ENCODE measurements around the gene NT5DC2. TPM values are rescaled to one million over a fixed set of nuclear protein-coding genes. Genes with fewer than 3 reads are reported as not detected.

Gene NT5DC2
- total RNA-seq, 1 experiment from 2014 or later, result 215 TPM

GRCh38 chr3:52537726-52538421 is 4.2 kb upstream of the NT5DC2 start:
- peaks cover 33% of the 10 kb centered on the region for H3K79me2 ChIP-seq (ENCODE audit: low read depth)
- H3F3A ChIP-seq (ENCODE audit: insufficient read depth, low read depth), result peaks cover 22% of the 10 kb centered on the region; the same call in 1 of the 2 replicates
- no peaks in the 10 kb centered on the region for H3K36me3 ChIP-seq (ENCODE audit: low read depth)
- TF ChIP-seq EZH2 (IDR thresholded peaks at IDR 0.05; ENCODE audit: low read depth), result no peak
- TF ChIP-seq CTCF (conservative IDR thresholded peaks at IDR 0.05), result no peak
- ChIA-PET CTCF (no interaction called here), POLR2A (ENCODE audit: unreplicated experiment) (no interaction called here)
- no peak overlapping the region for H2AFZ ChIP-seq
- BruUV-seq (replicated peaks), result no TSS peak
- peak overlapping the region; percentile 100 for H3K4me2 ChIP-seq
- DNase-seq, result no peak
- peaks cover 5% of the 10 kb centered on the region; the same call in 1 of the 2 replicates for H4K20me1 ChIP-seq (ENCODE audit: insufficient read depth)
- H3K27ac ChIP-seq, result no peak overlapping the region
- H3K4me1 ChIP-seq (replicated peaks; ENCODE audit: insufficient read depth), result peaks cover 21% of the 10 kb centered on the region
- H3K4me3 ChIP-seq, result peak overlapping the region; percentile 99
- no peaks in the 10 kb centered on the region for H3K9me2 ChIP-seq (ENCODE audit: insufficient read depth)
- intact Hi-C loops (cut with micrococcal nuclease; ENCODE audit: unreplicated experiment), result no loop called here
- no peaks in the 10 kb centered on the region for H3K27me3 ChIP-seq (ENCODE audit: insufficient read depth, low read depth)
- no peaks in the 10 kb centered on the region for H3K9me3 ChIP-seq (ENCODE audit: insufficient read depth, low read depth)

GRCh38 chr3:52537165-52537620 is 3.5 kb upstream of the NT5DC2 start:
- H3K9me2 ChIP-seq (ENCODE audit: insufficient read depth), result no peaks in the 10 kb centered on the region
- CTCF ChIA-PET, result no interaction called here
- POLR2A ChIA-PET (ENCODE audit: unreplicated experiment), result no interaction called here
- peak overlapping the region; percentile 99 for H3K4me3 ChIP-seq
- H4K20me1 ChIP-seq (ENCODE audit: insufficient read depth), result peaks cover 5% of the 10 kb centered on the region; the same call in 1 of the 2 replicates
- no peaks in the 10 kb centered on the region for H3K36me3 ChIP-seq (ENCODE audit: low read depth)
- intact Hi-C loops (cut with micrococcal nuclease; ENCODE audit: unreplicated experiment), result no loop called here
- no peak for DNase-seq
- peaks cover 22% of the 10 kb centered on the region; the same call in 1 of the 2 replicates for H3F3A ChIP-seq (ENCODE audit: insufficient read depth, low read depth)
- TSS peak; percentile 75 for BruUV-seq (replicated peaks)
- H3K79me2 ChIP-seq (ENCODE audit: low read depth), result peaks cover 38% of the 10 kb centered on the region
- no peaks in the 10 kb centered on the region for H3K9me3 ChIP-seq (ENCODE audit: insufficient read depth, low read depth)
- H3K27ac ChIP-seq, result peak overlapping the region; percentile 71
- H3K27me3 ChIP-seq (ENCODE audit: insufficient read depth, low read depth), result no peaks in the 10 kb centered on the region
- peak overlapping the region; percentile 100 for H3K4me2 ChIP-seq
- H2AFZ ChIP-seq, result peak overlapping the region; percentile 89
- no peak for TF ChIP-seq EZH2 (IDR thresholded peaks at IDR 0.05; ENCODE audit: low read depth)
- no peak for TF ChIP-seq CTCF (conservative IDR thresholded peaks at IDR 0.05)
- peaks cover 26% of the 10 kb centered on the region for H3K4me1 ChIP-seq (replicated peaks; ENCODE audit: insufficient read depth)

GRCh38 chr3:52536369-52537164 is 2.9 kb upstream of the NT5DC2 start, which contains the start of gene UQCC5:
Gene UQCC5, plus strand, starts transcription at chr3:52536605. Its CDS starts 151 bp downstream, at chr3:52536756.
- DNase-seq, result peak; percentile 94 to 98
- H3K27ac ChIP-seq, result peak within 1 kb of the TSS; percentile 71
- no peaks in the 10 kb centered on the region for H3K9me3 ChIP-seq (ENCODE audit: insufficient read depth, low read depth)
- H3K36me3 ChIP-seq (ENCODE audit: low read depth), result no peaks in the 10 kb centered on the region
- no peaks in the 10 kb centered on the region for H3K9me2 ChIP-seq (ENCODE audit: insufficient read depth)
- peaks cover 43% of the 10 kb centered on the region for H3K79me2 ChIP-seq (ENCODE audit: low read depth)
- H3K27me3 ChIP-seq (ENCODE audit: insufficient read depth, low read depth), result no peaks in the 10 kb centered on the region
- intact Hi-C loops (cut with micrococcal nuclease; ENCODE audit: unreplicated experiment), result no loop called here
- H3K4me1 ChIP-seq (replicated peaks; ENCODE audit: insufficient read depth), result peaks cover 28% of the 10 kb centered on the region
- H3K4me3 ChIP-seq, result peak within 1 kb of the TSS; percentile 99
- CTCF ChIA-PET, result no interaction called here
- no TSS peak for BruUV-seq (replicated peaks)
- H3F3A ChIP-seq (ENCODE audit: insufficient read depth, low read depth), result peaks cover 22% of the 10 kb centered on the region; the same call in 1 of the 2 replicates
- POLR2A ChIA-PET (ENCODE audit: unreplicated experiment), result interaction anchor here (0.5 to 1.0 kb wide), 15 partner anchors 10 to 320 kb away, joined by 3 to 30 read pairs (median 7); partner anchors contain the start of gene TNNC1
- TF ChIP-seq CTCF (conservative IDR thresholded peaks at IDR 0.05) (no peak), EZH2 (IDR thresholded peaks at IDR 0.05; ENCODE audit: low read depth) (no peak)
- peaks cover 5% of the 10 kb centered on the region; the same call in 1 of the 2 replicates for H4K20me1 ChIP-seq (ENCODE audit: insufficient read depth)
- peak within 1 kb of the TSS; percentile 89 for H2AFZ ChIP-seq
- peak within 1 kb of the TSS; percentile 100 for H3K4me2 ChIP-seq

All from PC-9 (cell line).